Breast epithelium (tissue), 3 donors: ENCODE results near the gene EBPL.

ENCODE experiments used
- POLR2A ChIP-seq: fragments of 450-650 bp; IDR thresholded peaks from one replicate; pipeline ENCODE4 v1.6.1; 2016; ENCODE audit warnings: antibody characterized with exemption, mild to moderate bottlenecking, moderate library complexity
- POLR2AphosphoS5 ChIP-seq, 3 donors: sonication (generic); formaldehyde crosslinking; IDR thresholded peaks; one replicate each; pipeline ENCODE4 v1.6.1; 2017; ENCODE audit warnings: antibody characterized with exemption in 3 of 3
- TF ChIP-seq, protein P1 (sequence below), 3 donors: fragments of 450-650 bp; IDR thresholded peaks; one replicate each; pipeline ENCODE4 v1.5.1; 2016 to 2017; ENCODE audit warnings: antibody characterized with exemption in 3 of 3, mild to moderate bottlenecking in 3 of 3, moderate library complexity in 3 of 3

DNA sequence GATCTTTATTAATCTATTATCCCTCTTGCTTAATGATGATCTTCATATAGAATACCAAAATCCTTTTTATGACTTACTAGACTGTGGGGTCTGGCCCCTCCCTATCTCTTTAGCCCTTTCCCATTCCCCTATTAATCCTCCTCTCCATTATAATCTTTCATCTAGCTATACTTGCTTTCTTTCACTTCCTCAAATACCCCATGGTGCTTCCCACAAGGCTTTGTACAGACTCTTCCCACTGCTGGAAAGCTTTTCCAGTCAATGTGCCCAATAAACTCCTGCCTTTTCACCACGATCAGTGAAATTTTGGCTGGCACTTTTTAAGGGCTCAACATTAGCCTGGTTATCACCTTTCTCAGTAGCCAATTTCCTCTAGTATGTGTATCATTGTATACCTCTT is 3.2 kb upstream of the EBPL start:
- TF ChIP-seq, protein P1, sequence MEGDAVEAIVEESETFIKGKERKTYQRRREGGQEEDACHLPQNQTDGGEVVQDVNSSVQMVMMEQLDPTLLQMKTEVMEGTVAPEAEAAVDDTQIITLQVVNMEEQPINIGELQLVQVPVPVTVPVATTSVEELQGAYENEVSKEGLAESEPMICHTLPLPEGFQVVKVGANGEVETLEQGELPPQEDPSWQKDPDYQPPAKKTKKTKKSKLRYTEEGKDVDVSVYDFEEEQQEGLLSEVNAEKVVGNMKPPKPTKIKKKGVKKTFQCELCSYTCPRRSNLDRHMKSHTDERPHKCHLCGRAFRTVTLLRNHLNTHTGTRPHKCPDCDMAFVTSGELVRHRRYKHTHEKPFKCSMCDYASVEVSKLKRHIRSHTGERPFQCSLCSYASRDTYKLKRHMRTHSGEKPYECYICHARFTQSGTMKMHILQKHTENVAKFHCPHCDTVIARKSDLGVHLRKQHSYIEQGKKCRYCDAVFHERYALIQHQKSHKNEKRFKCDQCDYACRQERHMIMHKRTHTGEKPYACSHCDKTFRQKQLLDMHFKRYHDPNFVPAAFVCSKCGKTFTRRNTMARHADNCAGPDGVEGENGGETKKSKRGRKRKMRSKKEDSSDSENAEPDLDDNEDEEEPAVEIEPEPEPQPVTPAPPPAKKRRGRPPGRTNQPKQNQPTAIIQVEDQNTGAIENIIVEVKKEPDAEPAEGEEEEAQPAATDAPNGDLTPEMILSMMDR (IDR thresholded peaks at IDR 0.05) = no peak
- TF ChIP-seq POLR2AphosphoS5 (IDR thresholded peaks at IDR 0.05) = no peak
- TF ChIP-seq POLR2A = no peak
